ENCODE measurements around the gene R3HDM2. TPM values are rescaled to one million over a fixed set of nuclear protein-coding genes. Genes with fewer than 3 reads are reported as not detected.
"Not testable (repeated sequence)": the region's sequence is repeated elsewhere in the genome, so short reads cannot be mapped to it uniquely, and the experiment has no call there.

The R3HDM2 gene
- total and polyA plus RNA-seq, 2 of the 13 experiments (the other 11 are each of a cell fraction or from before 2014, with no cell fraction given): 11.1 to 23.5 TPM

DNA sequence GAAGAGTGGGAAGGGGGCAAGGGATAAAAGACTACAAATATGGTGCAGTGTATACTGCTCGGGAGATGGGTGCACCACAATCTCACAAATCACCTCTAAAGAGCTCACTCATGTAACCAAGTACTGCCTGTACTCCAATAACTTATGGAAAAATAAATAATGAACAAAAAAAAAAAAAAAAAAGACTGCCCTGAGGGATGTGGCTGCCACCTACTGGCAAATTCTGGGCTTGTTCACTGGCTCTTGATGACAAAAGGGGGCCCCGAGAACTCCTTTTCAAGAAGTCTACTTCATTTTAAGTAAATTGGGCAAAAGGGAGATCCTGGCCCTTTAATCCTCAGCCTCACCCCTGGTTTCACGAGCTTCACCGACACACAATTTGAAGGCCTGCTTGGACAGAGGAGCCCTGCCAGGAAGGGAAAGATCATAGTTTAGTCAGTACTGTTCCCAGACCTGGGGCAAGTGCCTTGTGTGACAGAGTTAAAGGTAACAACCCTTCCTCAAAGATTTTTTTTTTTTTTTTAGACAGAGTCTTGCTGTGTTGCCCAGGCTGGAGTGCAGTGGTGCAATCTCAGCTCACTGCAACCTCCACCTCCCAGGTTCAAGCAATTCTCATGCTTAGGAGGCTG is 153.8 kb downstream of the R3HDM2 start:
- 90% methylated on average over 4 of the region's 4 CpGs for WGBS (ENCODE audit: low lambda C conversion rate)
- no peak overlapping the region for H3K27ac ChIP-seq (ENCODE audit: extremely low read length, insufficient read depth, low read length)
- no peaks in the 10 kb centered on the region for H3K9me3 ChIP-seq (ENCODE audit: low read length)
- ChIA-PET POLR2A (no interaction called here), CTCF (ENCODE audit: low intra/inter-chr PET ratio, low total read pairs) (interaction anchor here (1.9 kb wide), 1 partner anchor 13 kb away, joined by 8 read pairs; no protein-coding TSS in a partner anchor)
- no peaks in the 10 kb centered on the region for H3K27me3 ChIP-seq (ENCODE audit: control insufficient read depth in 1 of 2, insufficient read depth in 2 of 2, low read length in 2 of 2)
- TF ChIP-seq ZSCAN20 (CRISPR knock-in tag; IDR thresholded peaks at IDR 0.05; ENCODE audit: borderline replicate concordance): no peak
- no peak for TF ChIP-seq SNAPC2 (CRISPR knock-in tag; IDR thresholded peaks at IDR 0.05)
- TF ChIP-seq, protein P1, sequence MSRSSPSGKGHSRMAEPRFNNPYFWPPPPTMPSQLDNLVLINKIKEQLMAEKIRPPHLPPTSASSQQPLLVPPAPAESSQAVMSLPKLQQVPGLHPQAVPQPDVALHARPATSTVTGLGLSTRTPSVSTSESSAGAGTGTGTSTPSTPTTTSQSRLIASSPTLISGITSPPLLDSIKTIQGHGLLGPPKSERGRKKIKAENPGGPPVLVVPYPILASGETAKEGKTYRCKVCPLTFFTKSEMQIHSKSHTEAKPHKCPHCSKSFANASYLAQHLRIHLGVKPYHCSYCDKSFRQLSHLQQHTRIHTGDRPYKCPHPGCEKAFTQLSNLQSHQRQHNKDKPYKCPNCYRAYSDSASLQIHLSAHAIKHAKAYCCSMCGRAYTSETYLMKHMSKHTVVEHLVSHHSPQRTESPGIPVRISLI (CRISPR knock-in tag; IDR thresholded peaks at IDR 0.05; ENCODE audit: borderline replicate concordance): peak; percentile 89
- no peak for TF ChIP-seq MYNN (CRISPR knock-in tag; IDR thresholded peaks at IDR 0.05; ENCODE audit: low read depth)
- TF ChIP-seq TOPORS (CRISPR knock-in tag; IDR thresholded peaks at IDR 0.05): no peak
- no peak for TF ChIP-seq ATF1 (CRISPR knock-in tag; IDR thresholded peaks at IDR 0.05)
- TF ChIP-seq, protein P2, sequence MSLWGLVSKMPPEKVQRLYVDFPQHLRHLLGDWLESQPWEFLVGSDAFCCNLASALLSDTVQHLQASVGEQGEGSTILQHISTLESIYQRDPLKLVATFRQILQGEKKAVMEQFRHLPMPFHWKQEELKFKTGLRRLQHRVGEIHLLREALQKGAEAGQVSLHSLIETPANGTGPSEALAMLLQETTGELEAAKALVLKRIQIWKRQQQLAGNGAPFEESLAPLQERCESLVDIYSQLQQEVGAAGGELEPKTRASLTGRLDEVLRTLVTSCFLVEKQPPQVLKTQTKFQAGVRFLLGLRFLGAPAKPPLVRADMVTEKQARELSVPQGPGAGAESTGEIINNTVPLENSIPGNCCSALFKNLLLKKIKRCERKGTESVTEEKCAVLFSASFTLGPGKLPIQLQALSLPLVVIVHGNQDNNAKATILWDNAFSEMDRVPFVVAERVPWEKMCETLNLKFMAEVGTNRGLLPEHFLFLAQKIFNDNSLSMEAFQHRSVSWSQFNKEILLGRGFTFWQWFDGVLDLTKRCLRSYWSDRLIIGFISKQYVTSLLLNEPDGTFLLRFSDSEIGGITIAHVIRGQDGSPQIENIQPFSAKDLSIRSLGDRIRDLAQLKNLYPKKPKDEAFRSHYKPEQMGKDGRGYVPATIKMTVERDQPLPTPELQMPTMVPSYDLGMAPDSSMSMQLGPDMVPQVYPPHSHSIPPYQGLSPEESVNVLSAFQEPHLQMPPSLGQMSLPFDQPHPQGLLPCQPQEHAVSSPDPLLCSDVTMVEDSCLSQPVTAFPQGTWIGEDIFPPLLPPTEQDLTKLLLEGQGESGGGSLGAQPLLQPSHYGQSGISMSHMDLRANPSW (CRISPR knock-in tag; IDR thresholded peaks at IDR 0.05; ENCODE audit: borderline replicate concordance): no peak
- TF ChIP-seq NR2F2 (IDR thresholded peaks at IDR 0.05; ENCODE audit: borderline replicate concordance, low read depth): no peak
- peak; percentile 22 for TF ChIP-seq XRCC5 (optimal IDR thresholded peaks at IDR 0.05; ENCODE audit: low read length)
- TF ChIP-seq, protein P3, sequence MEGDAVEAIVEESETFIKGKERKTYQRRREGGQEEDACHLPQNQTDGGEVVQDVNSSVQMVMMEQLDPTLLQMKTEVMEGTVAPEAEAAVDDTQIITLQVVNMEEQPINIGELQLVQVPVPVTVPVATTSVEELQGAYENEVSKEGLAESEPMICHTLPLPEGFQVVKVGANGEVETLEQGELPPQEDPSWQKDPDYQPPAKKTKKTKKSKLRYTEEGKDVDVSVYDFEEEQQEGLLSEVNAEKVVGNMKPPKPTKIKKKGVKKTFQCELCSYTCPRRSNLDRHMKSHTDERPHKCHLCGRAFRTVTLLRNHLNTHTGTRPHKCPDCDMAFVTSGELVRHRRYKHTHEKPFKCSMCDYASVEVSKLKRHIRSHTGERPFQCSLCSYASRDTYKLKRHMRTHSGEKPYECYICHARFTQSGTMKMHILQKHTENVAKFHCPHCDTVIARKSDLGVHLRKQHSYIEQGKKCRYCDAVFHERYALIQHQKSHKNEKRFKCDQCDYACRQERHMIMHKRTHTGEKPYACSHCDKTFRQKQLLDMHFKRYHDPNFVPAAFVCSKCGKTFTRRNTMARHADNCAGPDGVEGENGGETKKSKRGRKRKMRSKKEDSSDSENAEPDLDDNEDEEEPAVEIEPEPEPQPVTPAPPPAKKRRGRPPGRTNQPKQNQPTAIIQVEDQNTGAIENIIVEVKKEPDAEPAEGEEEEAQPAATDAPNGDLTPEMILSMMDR (CRISPR knock-in tag; IDR thresholded peaks at IDR 0.05): peak; percentile 29; the same call in 1 of the 2 replicates
- intact Hi-C loops (cut with micrococcal nuclease; ENCODE audit: unreplicated experiment) (no loop called here), in situ Hi-C loops (cut with HindIII; ENCODE audit: extremely low pct_ligation_motif_present, low pct_unique_long_range_greater_than_20kb) (no loop called here)
- DNase-seq (ENCODE audit: low spot score) (peak; percentile 21), ATAC-seq (peak; percentile 25; the same call in 1 of the 3 replicates), FAIRE-seq (no peak)
- H4K20me1 ChIP-seq (ENCODE audit: insufficient read depth, low read length): no peaks in the 10 kb centered on the region
- peaks cover 6 to 34% of the 10 kb centered on the region in 2 experiments; a peak in 4 of 5 replicates for H3K36me3 ChIP-seq (replicated peaks in 1 of 2; ENCODE audit: control insufficient read depth in 1 of 2, insufficient read depth in 2 of 2, low read length in 2 of 2)
- H3K4me2 ChIP-seq (ENCODE audit: low read depth, low read length): no peak overlapping the region
- H3K4me1 ChIP-seq (ENCODE audit: insufficient read depth, low read length): peaks cover 16% of the 10 kb centered on the region
- BruUV-seq (replicated peaks): no TSS peak
- no peak overlapping the region for H3K9ac ChIP-seq (ENCODE audit: insufficient read depth, low read depth, low read length)
- H3K79me2 ChIP-seq (ENCODE audit: insufficient read depth, low read length): no peaks in the 10 kb centered on the region
- H2AFZ ChIP-seq (ENCODE audit: low read length): no peak overlapping the region
- no peak overlapping the region for H3K4me3 ChIP-seq (replicated peaks in 1 of 3; ENCODE audit: insufficient read depth in 1 of 3, low read depth in 2 of 3, low read length in 3 of 3)

DNA sequence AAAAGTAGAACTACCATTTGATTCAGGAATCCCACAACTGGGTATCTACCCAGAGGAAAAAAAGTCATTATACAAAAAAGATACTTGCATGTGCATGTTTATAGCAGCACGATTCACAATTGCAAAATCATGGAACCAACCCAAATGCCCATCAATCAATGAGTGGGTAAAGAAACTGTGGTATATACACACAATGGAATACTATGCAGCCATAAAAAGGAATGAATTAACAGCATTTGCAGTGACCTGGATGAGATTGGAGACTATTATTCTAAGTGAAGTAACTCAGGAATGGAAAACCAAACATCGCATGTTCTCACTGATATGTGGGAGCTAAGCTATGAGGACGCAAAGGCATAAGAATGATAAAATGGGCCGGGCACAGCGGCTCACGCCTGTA is 154.6 kb downstream of the R3HDM2 start:
- H3K9me3 ChIP-seq (ENCODE audit: low read length); POLR2A ChIA-PET; FAIRE-seq; H3K27ac ChIP-seq (ENCODE audit: extremely low read length, insufficient read depth, low read length); in situ Hi-C loops (cut with HindIII; ENCODE audit: extremely low pct_ligation_motif_present, low pct_unique_long_range_greater_than_20kb); BruUV-seq (replicated peaks); H3K4me2 ChIP-seq (ENCODE audit: low read depth, low read length); H3K27me3 ChIP-seq (ENCODE audit: control insufficient read depth in 1 of 2, insufficient read depth in 2 of 2, low read length in 2 of 2); H3K4me3 ChIP-seq (replicated peaks in 1 of 3; ENCODE audit: insufficient read depth in 1 of 3, low read depth in 2 of 3, low read length in 3 of 3); H2AFZ ChIP-seq (ENCODE audit: low read length); H4K20me1 ChIP-seq (ENCODE audit: insufficient read depth, low read length); H3K79me2 ChIP-seq (ENCODE audit: insufficient read depth, low read length); ATAC-seq; H3K9ac ChIP-seq (ENCODE audit: insufficient read depth, low read depth, low read length); intact Hi-C loops (cut with micrococcal nuclease; ENCODE audit: unreplicated experiment); DNase-seq (ENCODE audit: low spot score): not testable (repeated sequence)
- 95% methylated on average over 6 of the region's 6 CpGs for WGBS (ENCODE audit: low lambda C conversion rate)
- H3K4me1 ChIP-seq (ENCODE audit: insufficient read depth, low read length): peaks cover 16% of the 10 kb centered on the region
- H3K36me3 ChIP-seq (replicated peaks in 1 of 2; ENCODE audit: control insufficient read depth in 1 of 2, insufficient read depth in 2 of 2, low read length in 2 of 2): peaks cover 6 to 30% of the 10 kb centered on the region in 2 experiments; a peak in 4 of 5 replicates
- CTCF ChIA-PET (ENCODE audit: low intra/inter-chr PET ratio, low total read pairs): interaction anchor here (1.9 kb wide), 1 partner anchor 12 kb away, joined by 8 read pairs; no protein-coding TSS in a partner anchor
